Central memory CD4-positive, alpha-beta T cell (primary cell): ENCODE measurements around the gene PATL2.
"Not testable (repeated sequence)": the region's sequence is repeated elsewhere in the genome, so short reads cannot be mapped to it uniquely, and the experiment has no call there.

Source experiments
- DNase-seq: peaks from one replicate; pipeline ENCODE4 v3.0.0; 2022

Gene PATL2

DNA sequence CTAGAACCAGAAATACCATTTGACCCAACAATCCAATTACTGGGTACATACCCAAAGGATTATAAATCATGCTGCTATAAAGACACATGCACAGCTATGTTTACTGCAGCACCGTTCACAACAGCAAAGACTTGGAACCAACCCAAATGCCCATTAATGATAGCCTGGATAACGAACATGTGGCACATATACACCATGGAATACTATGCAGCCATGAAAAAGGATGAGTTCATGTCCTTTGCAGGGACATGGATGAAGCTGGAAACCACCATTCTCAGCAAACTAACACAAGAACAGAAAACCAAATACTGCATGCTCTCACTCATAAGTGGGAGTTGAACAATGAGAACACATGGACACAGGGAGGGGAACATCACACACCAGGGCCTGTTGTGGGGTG is 21.8 kb downstream of the PATL2 start:
- DNase-seq = not testable (repeated sequence)

DNA sequence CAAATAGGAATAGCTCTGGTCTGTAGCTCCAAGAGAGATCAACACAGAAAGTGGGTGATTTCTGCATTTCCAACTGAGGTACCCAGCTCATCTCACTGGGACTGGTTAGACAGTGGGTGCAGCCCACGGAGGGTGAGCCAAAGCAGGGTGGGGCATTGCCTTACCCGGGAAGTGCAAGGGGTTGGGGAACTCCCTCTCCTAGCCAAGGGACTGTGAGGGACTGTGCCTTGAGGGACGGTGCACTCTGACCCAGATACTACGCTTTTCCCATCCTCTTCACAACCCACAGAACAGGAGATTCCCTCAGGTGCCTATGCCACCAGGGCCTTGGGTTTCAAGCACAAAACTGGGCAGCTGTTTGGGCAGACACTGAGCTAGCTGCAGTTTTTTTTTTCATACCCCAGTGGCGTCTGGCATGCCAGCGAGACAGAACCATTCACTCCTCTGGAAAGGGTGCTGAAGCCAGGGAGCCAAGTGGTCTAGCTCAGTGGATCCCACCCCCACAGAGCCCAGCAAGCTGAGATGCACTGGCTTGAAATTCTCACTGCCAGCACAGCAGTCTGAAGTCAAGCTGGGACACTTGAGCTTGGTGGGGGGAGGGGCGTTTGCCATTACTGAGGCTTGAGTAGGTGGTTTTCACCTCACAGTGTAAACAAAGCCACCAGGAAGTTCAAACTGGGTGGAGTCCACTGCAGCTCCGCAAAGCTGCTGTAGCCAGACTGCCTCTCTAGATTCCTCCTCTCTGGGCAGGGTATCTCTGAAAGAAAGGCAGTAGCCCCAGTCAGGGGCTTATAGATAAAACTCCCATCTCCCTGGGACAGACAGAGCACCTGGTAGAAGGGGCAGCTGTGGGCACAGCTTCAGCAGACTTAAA is 28.1 kb downstream of the PATL2 start:
- peak; percentile 81 for DNase-seq

DNA sequence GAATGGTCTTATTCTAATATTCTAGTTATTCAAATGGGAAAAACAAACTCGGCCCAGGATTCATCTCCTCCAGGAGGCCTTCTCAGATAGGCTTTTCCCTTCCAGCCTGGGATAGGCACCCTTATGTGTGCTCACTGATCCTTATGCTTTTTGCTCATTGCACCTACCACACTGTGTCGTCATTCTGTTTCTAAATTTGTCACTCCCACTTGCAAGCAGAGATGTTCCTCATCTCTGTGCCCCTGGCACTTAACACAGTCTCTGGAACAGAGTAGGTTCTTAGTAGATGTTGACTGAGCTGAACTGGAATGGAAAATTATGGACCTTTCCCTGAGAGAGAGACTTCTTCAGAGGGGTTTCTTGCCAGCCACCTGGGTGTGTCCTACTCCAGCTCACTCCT is 28.9 kb downstream of the PATL2 start:
- DNase-seq = no peak

DNA sequence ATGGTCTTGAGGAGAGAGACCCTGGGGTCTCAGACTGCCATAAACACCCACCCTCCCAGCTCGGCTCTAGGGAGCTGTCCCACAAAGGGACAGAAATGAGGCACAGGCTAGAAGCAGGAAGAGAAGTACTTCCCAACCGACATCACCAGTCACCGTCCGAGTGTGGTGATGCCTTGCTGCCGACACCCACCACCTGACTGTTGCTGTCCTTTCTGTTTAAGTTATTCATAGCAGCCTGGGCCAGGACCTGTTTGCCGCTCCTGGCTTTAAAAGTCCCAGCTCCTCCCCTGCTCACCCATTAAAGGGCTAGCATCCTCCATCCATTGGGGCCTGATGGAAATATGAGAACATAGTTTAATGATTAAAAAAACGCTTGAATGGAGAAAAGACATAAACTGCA is 34.4 kb downstream of the PATL2 start:
- no peak for DNase-seq

DNA sequence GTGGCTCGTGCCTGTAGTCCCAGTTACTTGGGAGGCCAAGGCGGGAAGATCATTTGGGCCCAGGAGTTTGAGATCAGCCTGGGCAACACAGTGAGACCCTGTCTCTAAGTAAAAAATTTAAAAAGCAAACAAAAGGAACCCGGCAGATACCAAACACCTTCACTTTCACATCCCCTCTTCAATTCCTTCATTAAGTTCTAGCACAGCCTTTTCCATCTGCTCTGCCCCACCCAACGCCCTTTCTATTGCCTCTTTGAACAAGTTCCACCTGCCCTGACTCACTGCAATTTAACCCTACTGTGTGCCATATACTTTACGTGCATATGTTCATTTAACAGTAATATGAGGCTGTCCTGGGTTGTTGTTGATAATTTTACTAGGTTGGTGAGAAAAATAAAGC is 35.2 kb downstream of the PATL2 start:
- DNase-seq = no peak

DNA sequence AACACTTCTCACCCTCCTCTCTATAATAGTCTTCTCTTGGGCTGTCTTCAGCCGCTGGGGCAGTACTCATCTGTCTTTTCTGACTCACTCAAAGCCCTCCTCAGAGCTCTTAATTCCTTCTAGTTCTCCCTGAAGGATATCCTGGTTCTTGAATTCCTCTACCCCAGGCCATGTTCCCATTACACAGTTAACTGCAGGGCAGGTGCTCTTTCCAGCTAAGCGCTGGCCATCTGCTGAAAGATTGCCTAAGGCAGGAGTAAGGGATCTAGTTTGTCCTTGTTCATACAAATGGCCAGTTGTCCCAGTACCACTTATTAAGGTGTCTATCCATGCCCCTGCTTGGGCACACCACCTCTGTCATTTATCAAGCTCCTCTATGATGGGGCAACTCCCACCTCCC is 37.5 kb downstream of the PATL2 start:
- DNase-seq = no peak

DNA sequence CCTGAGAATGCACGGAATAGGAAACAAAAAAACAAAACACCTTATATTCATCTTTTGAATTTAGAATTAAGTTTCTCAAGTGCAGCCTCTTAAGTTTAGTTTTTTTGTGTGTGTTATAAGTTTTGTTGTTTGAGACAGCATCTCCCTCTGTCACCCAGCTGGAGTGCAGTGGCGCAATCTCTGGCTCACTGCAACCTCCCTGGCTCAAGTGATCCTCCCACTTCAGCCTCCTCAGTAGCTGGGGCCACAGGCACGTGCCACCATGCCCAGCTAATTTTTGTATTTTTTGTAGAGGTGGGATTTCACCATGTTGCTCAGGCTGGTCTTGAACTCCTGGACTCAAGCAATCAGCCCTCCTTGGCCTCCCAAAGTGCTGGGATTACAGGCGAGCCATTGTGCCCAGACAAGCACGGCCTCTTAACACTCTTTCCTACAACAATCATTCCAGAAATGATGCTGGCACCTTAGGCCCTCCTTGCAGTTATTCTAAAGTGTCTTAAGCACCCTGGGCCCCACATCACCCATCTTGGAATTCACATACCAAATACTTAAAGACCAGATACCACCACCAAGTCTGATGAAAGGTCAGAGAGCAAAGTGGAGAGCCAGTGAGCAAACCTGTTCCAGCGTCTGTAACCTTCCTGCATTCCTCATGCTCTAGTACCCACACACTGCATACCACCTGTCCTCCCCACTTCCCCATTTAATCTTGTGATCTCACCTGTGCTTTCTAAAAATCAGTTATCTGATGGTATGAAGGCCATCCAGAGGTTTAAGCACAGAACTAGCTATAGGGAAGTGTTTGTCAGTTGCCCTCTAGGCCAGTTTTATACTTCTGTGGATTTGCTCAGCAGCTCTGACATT is 40.8 kb downstream of the PATL2 start:
- DNase-seq = no peak

DNA sequence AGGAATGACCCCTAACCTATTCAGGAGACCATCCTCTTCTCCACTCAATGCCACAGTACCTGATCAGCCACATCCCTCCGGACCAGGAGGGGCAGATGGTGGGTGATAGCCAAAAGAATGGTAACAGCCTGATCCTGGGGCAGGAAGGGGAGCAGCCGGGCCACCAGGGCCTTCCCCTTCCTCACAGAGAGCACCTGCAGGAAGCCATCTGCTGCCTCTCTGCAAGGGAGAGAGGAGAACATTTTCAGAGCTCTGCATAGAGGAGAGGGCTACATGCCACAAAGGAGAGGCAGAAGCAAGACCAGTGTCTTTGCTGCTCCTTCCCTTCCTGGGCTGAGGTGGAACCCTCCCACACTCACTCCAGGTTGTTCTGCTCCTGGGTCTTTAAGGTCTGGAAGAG is 42.2 kb downstream of the PATL2 start:
- DNase-seq = peak; percentile 21

DNA sequence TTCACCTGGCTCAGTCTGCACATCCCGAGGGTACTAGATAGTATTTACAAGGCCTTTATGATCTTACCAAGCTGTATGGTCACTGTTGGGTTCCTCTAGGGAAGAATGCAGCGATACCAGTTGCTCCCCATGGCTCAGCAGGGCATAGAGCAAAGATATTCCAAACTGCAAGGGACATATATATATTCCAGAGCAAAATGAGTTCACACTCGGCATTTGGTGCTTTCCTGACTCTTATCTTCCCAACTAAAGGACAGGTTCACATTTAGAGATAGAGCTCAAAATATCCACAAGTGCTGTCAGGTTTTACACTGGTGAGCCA is 44.1 kb downstream of the PATL2 start:
- DNase-seq = no peak

DNA sequence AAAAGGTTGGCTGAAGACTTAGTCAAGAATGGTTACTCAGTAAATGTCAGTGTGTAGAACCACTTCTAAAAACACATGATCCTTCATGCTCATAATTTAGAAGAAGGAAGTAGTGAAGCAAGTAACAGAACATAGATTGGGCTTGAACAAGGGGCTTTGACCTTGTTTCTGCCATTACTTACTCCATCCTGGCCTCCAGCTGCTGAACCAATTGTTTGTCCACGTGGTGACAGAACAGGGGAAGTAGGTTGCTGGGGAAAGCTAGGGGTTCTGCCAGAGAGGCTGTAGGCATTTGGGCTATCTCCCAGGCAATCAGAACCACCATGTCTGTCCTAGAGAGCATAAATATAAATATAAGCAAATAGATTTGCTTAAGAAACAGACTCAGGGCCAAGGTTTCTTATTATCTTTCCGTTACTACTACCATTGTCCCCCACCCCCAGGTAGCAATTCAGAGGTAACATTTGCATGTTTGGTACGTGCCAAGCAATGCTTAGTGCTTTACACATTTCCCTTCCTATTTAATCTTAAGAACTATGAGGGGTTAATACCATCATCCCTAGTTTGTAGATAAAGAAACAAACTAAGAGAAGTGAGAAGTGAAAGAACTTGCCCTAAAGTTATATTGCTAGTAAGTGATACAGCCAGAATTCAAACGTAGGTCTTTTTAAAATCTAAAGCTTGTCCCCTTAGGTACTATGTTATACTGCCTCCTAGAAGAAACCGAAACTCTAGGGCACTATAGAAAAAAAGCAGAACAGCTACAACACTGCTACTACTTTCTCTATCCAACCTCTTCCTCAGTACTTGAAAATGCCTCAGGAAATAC is 44.7 kb downstream of the PATL2 start:
- peak; percentile 35 for DNase-seq

DNA sequence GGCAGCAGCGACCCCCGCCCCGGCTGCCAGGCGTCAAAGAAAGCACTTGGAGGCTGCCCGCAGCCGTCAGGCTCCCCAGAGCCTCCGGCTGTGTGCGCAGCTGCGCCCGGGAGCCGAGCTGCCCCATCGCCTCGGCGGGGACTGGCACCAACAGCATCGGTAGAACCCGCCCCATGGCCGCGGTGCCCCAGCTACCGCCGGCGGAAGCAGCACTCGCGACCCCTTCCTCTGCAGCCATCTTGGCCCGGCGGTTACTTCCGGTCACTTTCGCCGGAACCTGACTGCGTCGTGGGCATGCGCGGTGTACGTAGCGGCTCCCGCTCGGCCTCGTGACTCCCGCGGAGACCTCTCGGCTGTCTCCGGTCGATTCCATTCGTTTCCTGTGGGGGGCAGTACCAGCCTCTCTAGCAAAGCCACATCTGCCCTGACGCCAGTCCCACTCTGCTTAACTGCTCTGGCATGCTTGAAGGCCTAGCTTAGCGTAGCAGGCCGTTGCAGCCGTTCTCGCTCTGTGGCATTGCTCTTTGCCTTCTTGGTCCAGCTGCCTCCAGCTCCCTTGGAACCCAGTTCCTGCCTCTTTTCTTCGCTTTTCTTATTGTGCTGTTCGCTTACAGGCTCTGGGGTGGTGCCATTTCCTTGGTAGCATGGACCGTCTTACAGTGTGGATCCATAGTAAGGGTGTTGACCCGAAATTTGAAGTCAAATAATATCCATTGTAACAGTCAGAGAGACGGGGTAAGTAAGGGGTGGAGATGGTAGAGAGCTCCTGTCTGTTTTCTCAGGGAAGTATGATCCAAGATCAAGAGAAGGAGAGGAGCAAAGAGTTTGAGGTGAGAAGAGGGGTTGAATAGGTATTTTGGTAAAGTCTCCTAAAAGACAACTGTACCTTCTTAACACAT is 47.5 kb downstream of the PATL2 start, which contains the start of gene SPG11:
Gene SPG11 (minus strand): TSS at position 253 of the 899 bp plus-strand sequence. CDS start 15 bp downstream, at position 238.
- DNase-seq = peak; percentile 93

DNA sequence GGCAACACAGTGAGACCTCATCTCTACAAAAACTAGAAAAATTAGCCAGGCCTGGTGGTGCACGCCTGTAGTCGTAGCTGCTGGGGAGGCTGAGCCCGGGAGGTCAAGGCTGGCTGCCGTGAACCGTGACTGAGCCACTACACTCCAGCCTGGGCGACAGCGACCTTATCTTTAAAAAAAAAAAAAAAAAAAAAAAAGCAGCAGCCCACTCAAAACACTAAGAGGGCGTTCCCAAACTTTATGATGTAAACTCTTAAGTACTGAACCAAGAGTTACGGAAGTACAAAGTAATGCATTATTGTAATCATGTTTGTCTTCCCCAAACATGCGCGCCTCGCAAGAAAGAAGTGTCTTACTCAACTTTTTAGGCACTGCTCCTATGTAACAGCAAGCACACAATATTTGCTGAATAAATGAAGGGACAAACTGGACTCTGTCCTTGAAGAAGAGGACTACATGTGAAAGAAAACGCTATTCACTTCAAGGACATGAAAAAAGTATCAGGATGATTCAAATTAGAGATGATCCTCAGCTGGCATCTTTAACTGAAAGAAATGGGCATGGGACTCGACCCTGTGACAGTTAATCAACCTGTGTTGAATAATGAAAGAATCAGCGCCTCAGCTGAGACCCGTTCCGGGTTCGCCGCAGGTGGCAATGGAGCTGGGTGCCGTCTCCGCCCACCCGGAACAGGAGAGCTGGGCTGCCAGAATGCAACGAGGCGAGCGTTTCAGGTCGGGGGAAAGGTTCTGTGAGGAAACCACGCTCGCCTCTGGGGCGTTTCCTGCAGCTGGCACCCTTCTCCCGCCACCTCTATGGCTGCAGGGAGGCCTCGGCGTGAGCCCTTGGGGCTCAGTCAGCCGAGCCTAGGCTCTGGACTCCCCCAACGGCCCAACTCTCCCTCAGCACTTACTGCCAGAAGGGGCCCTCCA is 48.4 kb downstream of the PATL2 start:
- peak; percentile 86 for DNase-seq

DNA sequence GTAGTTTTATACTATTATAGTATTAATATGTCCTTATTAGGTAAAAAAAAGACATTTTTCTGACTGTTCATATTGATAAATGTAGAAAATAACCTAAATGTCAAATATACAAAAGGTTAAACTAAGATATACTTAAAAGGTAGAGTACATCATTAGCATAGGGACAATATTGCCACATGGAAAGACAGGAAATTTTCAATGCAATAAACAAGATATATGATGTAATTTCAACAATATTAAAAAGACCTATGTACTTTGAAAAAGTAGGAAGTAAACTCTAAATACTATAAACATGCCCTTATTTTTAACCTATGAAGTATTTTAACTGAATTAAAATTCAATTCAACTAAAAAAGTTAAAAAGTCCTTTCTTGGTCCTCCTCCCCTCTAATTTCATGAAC is 49.5 kb downstream of the PATL2 start:
- no peak for DNase-seq

DNA sequence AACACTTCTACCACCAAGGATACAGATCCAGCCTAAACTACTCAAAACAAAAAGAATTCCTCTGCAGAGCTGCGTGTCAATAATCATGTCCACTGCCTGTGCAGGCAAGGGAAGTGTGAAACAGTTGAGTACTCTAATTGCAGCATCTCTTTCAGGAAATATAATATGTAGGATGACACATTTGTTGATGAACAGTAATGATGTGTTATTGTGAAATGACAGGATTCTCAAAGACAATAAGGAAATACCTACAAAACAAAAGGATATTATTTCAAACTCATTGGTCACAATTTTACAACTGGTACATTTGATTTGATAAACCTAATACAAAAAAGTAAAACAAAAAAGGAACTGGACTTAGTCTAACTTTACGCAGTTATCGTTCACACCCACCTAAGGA is 52.1 kb downstream of the PATL2 start:
- no peak for DNase-seq

DNA sequence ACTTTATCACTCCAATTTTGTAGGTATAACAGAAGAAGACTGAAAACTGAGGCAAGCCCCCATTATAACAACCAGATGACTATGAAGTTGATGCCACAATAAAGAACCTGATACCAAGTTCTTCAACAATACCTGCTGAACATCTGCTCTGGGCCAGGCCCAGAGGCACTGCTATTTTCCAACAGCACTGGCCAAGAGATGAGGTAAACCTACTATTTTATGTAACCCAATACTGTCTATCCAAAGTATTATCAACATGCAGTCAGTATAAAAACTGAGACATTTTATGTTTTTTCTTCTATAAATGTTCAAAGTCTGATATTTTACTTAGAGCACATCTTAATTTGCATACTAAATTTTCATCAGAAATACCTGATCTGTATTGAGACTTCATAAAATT is 53.7 kb downstream of the PATL2 start:
- DNase-seq = no peak

DNA sequence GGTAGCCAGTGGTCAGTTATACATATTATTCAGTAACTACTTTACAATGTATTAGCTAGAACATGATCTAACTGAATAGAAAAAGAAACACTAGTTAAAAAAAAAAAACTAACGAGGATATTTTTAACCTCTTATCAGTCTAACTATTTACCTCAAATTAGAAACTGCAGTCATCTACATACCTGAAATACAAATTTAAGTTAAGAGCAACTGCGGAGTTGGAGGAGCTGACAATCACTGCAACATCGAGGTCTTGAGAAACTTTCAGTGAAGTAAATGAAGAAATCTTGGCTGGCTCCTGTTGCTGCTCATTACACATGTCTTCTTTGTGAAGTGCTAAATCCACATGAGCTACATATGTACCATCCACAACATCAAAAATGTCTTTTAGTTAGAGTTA is 54.2 kb downstream of the PATL2 start:
- DNase-seq = no peak

DNA sequence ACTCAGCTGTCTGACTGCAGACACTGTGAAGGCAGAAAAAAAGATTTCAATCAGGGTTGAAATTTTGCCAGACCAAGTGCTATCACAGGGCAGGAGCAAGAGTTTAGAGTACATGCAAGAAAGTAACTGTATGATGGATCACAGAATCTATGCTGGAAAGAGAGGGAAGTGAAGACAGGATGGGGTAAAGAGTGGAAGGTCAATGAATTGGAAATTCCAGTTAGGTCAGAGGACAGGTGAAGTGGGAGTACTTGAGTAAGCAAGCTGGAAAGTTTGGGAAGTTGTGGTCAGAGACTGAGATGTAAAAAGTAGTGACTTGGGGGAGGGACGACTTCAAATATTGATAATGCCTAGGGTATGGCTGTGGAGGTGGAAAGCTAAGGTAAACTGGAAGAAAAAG is 54.8 kb downstream of the PATL2 start:
- no peak for DNase-seq

DNA sequence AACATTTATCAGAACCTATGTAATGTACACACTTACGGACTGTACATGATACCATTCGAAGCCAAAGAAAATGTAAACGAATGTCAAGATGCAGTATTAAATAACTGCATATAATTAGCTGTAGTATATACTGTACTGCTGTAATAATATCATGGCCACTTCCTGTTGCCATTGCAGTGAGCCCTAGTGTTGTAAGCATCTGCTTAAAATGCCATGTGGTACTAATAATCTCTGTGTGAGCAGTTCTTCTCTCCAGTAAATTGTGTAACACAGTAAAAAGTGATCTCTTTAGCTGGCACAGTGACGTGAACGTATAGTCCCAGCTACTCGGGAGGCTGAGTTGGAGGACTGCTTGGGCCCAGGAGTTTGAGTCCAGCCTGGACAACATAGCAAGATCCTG is 56.3 kb downstream of the PATL2 start:
- no peak for DNase-seq

DNA sequence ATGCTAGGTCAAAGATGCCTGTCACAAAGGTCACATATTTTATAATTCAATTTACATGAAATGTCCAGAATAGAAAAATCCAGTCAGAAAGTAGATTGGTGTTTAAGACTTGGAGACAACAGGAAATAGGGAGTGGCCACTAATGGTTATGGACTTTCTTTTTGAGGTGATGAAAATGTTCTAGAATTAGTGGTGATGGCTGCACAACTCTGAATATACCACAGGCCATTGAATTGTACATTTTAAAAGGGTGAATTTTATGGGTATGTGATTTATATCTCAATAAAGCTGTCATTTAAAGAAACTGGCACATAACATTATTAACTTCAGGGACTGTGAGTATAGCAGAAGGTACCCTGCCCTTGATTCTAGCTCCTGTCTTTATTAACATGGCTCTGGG is 63.5 kb downstream of the PATL2 start:
- DNase-seq = no peak

DNA sequence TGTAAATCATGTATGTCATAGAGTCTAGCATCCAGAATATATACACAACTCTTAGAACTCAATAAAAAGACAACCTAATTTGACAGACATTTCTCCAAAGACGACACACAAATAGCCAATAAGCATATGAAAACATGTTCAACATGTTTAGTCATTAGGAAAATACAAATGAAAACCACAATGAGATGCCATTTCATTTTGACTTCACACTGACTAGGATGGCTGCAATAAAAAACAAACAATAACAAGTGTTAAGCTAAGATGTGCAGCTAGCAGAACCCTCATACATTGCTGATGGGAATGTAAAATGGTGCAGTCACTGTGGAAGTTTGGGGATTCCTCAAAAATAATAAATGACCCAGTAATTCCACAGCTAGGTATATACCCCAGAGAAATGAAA is 64.1 kb downstream of the PATL2 start:
- DNase-seq = no peak

DNA sequence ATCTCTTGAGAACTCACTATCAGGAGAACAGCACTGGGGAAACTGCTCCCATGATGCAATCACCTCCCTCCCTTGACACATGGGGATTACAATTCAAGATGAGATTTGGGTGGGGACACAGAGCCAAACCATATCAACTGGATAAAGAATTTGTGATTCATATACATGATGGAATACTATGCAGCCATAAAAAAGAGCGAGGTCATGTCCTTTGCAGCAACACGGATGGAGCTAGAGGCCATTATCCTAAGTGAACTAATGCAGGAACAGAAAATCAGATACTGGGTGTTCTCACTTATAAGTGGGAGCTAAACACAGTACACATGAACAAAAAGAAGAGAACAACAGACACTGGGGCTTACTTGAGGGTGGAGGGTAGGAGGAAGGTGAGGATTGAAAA is 64.7 kb downstream of the PATL2 start:
- DNase-seq = no peak
